Measurements from ENCODE around the gene SMG7.

GRCh38 chr1:183512450-183512849 lies 40.2 kb downstream of the SMG7 start:
- TF ChIP-seq USF2 (IDR thresholded peaks at IDR 0.05; ENCODE audit: low read depth, low read length) (no peak), CTCF (conservative IDR thresholded peaks at IDR 0.05; ENCODE audit: low read depth, low read length) (no peak), MAFK (IDR thresholded peaks at IDR 0.05; ENCODE audit: low read depth, low read length) (no peak), POLR2A (IDR thresholded peaks at IDR 0.05; ENCODE audit: low read depth, low read length) (no peak), RCOR1 (IDR thresholded peaks at IDR 0.05; ENCODE audit: insufficient replicate concordance, low read length) (no peak), ELK1 (IDR thresholded peaks at IDR 0.05; ENCODE audit: borderline replicate concordance, low read depth, low read length) (no peak), MAZ (IDR thresholded peaks at IDR 0.05; ENCODE audit: borderline replicate concordance, low read depth, low read length) (no peak), NFE2L2 (IDR thresholded peaks at IDR 0.05; ENCODE audit: low read depth, low read length) (no peak), SMC3 (IDR thresholded peaks at IDR 0.05; ENCODE audit: low read depth, low read length) (no peak), RFX5 (IDR thresholded peaks at IDR 0.05; ENCODE audit: low read depth, low read length) (no peak), RAD21 (IDR thresholded peaks at IDR 0.05; ENCODE audit: low read length) (no peak)

Data from IMR-90 (cell line).